ENCODE results near the gene ANKLE1.

ANKLE1 gene

GRCh38 chr19:17325881-17326594 lies 44.3 kb downstream of the ANKLE1 start:
- peak in 41 of 51 donors; percentile 7 to 88 (median 61) for DNase-seq

- no peak for DNase-seq
Measured at GRCh38 chr19:17326595-17326966, 44.9 kb downstream of the ANKLE1 start.

- DNase-seq: no peak
Measured at GRCh38 chr19:17327068-17327653, 45.5 kb downstream of the ANKLE1 start.

- DNase-seq: peak in 9 of 51 donors; percentile 14 to 41 (median 22)
Measured at GRCh38 chr19:17327654-17328516, 46.2 kb downstream of the ANKLE1 start.

- DNase-seq: no peak
Measured at GRCh38 chr19:17328517-17329365, 47.0 kb downstream of the ANKLE1 start.

GRCh38 chr19:17329366-17330261 lies 47.9 kb downstream of the ANKLE1 start:
- DNase-seq: no peak

GRCh38 chr19:17330262-17331044 lies 48.8 kb downstream of the ANKLE1 start:
- no peak for DNase-seq

- DNase-seq: no peak
Measured at GRCh38 chr19:17331045-17331558, 49.4 kb downstream of the ANKLE1 start.

GRCh38 chr19:17332360-17332676 lies 50.6 kb downstream of the ANKLE1 start:
- no peak for DNase-seq

- DNase-seq: peak in 7 of 51 donors; percentile 10 to 44 (median 29)
Measured at GRCh38 chr19:17332677-17333581, 51.2 kb downstream of the ANKLE1 start.

GRCh38 chr19:17333611-17334413 lies 52.1 kb downstream of the ANKLE1 start:
- peak in 5 of 51 donors; percentile 18 to 38 (median 34) for DNase-seq

- peak; percentile 54 to 99 (median 91) for DNase-seq
Measured at GRCh38 chr19:17334414-17335409, 53.0 kb downstream of the ANKLE1 start, which contains the start of gene ANO8. Gene ANO8 (minus strand): TSS chr19:17334855. CDS start chr19:17334670, 185 bp downstream.

GRCh38 chr19:17335575-17335974 lies 53.9 kb downstream of the ANKLE1 start:
- no peak for DNase-seq

All from hypothalamus (tissue), 51 donors.